ENCODE measurements around the gene ALG6. TPM values are rescaled to one million over a fixed set of nuclear protein-coding genes. Genes with fewer than 3 reads are reported as not detected.
"Not testable (repeated sequence)": the region's sequence is repeated elsewhere in the genome, so short reads cannot be mapped to it uniquely, and the experiment has no call there.

The ALG6 gene
- total RNA-seq, 2 experiments from 2014 or later, result 21.7 to 23.8 TPM

- Mint-ChIP-seq H3K27ac (no peak overlapping the region), H3K9me3 (no peaks in the 10 kb centered on the region), H3K36me3 (ENCODE audit: low read depth) (peaks cover 2% of the 10 kb centered on the region), H3K4me1 (no peaks in the 10 kb centered on the region), H3K27me3 (no peaks in the 10 kb centered on the region), H3K4me3 (no peak overlapping the region)
- ChIA-PET CTCF (interaction anchor here (0.5 kb wide), 1 partner anchor 73 kb away, joined by 3 read pairs; no protein-coding TSS in a partner anchor), POLR2A (no interaction called here)
- no peak for DNase-seq
These were observed 81.4 kb downstream of the ALG6 start for GRCh38 chr1:63448731-63449246.

- DNase-seq, result no peak
- H3K9me3 Mint-ChIP-seq, result no peaks in the 10 kb centered on the region
- CTCF ChIA-PET, result no interaction called here
- H3K4me3 Mint-ChIP-seq, result no peak overlapping the region
- H3K36me3 Mint-ChIP-seq (ENCODE audit: low read depth), result peaks cover 2% of the 10 kb centered on the region
- H3K27ac Mint-ChIP-seq, result no peak overlapping the region
- POLR2A ChIA-PET, result no interaction called here
- H3K4me1 Mint-ChIP-seq, result no peaks in the 10 kb centered on the region
- no peaks in the 10 kb centered on the region for H3K27me3 Mint-ChIP-seq
These were observed 83.0 kb downstream of the ALG6 start for GRCh38 chr1:63450416-63450815.

GRCh38 chr1:63453232-63453631 lies 85.8 kb downstream of the ALG6 start:
- Mint-ChIP-seq H3K27me3 (no peaks in the 10 kb centered on the region), H3K4me3 (no peak overlapping the region), H3K27ac (no peak overlapping the region), H3K4me1 (no peaks in the 10 kb centered on the region), H3K9me3 (no peaks in the 10 kb centered on the region), H3K36me3 (ENCODE audit: low read depth) (peaks cover 4% of the 10 kb centered on the region)
- DNase-seq, result no peak
- CTCF ChIA-PET, result no interaction called here
- POLR2A ChIA-PET, result no interaction called here

- ChIA-PET CTCF (no interaction called here), POLR2A (no interaction called here)
- DNase-seq, result no peak
- no peaks in the 10 kb centered on the region for H3K4me1 Mint-ChIP-seq
- no peaks in the 10 kb centered on the region for H3K27me3 Mint-ChIP-seq
- H3K4me3 Mint-ChIP-seq, result no peak overlapping the region
- H3K9me3 Mint-ChIP-seq, result no peaks in the 10 kb centered on the region
- peaks cover 8% of the 10 kb centered on the region for H3K36me3 Mint-ChIP-seq (ENCODE audit: low read depth)
- H3K27ac Mint-ChIP-seq, result no peak overlapping the region
These were observed 86.8 kb downstream of the ALG6 start for GRCh38 chr1:63454269-63454668.

GRCh38 chr1:63458750-63459149 lies 91.3 kb downstream of the ALG6 start:
- Mint-ChIP-seq H3K4me3 (no peak overlapping the region), H3K9me3 (peaks cover 10% of the 10 kb centered on the region), H3K27me3 (no peaks in the 10 kb centered on the region), H3K36me3 (ENCODE audit: low read depth) (peaks cover 29% of the 10 kb centered on the region), H3K4me1 (peaks cover 4% of the 10 kb centered on the region), H3K27ac (no peak overlapping the region)
- no peak for DNase-seq
- CTCF ChIA-PET, result no interaction called here
- POLR2A ChIA-PET, result no interaction called here

GRCh38 chr1:63461661-63462230 lies 94.3 kb downstream of the ALG6 start:
- CTCF ChIA-PET, result no interaction called here
- no peak overlapping the region for H3K4me3 Mint-ChIP-seq
- no peaks in the 10 kb centered on the region for H3K27me3 Mint-ChIP-seq
- DNase-seq, result no peak
- H3K9me3 Mint-ChIP-seq, result peaks cover 10% of the 10 kb centered on the region
- H3K4me1 Mint-ChIP-seq, result peaks cover 4% of the 10 kb centered on the region
- no peak overlapping the region for H3K27ac Mint-ChIP-seq
- H3K36me3 Mint-ChIP-seq (ENCODE audit: low read depth), result peaks cover 32% of the 10 kb centered on the region
- POLR2A ChIA-PET, result no interaction called here

- no peak for DNase-seq
- peaks cover 4% of the 10 kb centered on the region for H3K4me1 Mint-ChIP-seq
- no peak overlapping the region for H3K4me3 Mint-ChIP-seq
- ChIA-PET CTCF (no interaction called here), POLR2A (no interaction called here)
- peaks cover 10% of the 10 kb centered on the region for H3K9me3 Mint-ChIP-seq
- H3K27me3 Mint-ChIP-seq, result no peaks in the 10 kb centered on the region
- H3K36me3 Mint-ChIP-seq (ENCODE audit: low read depth), result peaks cover 31% of the 10 kb centered on the region
- no peak overlapping the region for H3K27ac Mint-ChIP-seq
These were observed 95.8 kb downstream of the ALG6 start for GRCh38 chr1:63463248-63463647.

GRCh38 chr1:63466181-63466580 lies 98.8 kb downstream of the ALG6 start:
- DNase-seq, result no peak
- Mint-ChIP-seq H3K27ac (no peak overlapping the region), H3K4me3 (no peak overlapping the region), H3K4me1 (peaks cover 4% of the 10 kb centered on the region), H3K36me3 (ENCODE audit: low read depth) (peaks cover 32% of the 10 kb centered on the region), H3K9me3 (peaks cover 10% of the 10 kb centered on the region), H3K27me3 (no peaks in the 10 kb centered on the region)
- POLR2A ChIA-PET, result no interaction called here
- CTCF ChIA-PET, result no interaction called here

GRCh38 chr1:63466759-63467158 lies 99.3 kb downstream of the ALG6 start:
- no peaks in the 10 kb centered on the region for H3K27me3 Mint-ChIP-seq
- DNase-seq, result no peak
- H3K4me1 Mint-ChIP-seq, result peaks cover 4% of the 10 kb centered on the region
- H3K27ac Mint-ChIP-seq, result no peak overlapping the region
- ChIA-PET CTCF (no interaction called here), POLR2A (no interaction called here)
- peaks cover 29% of the 10 kb centered on the region for H3K36me3 Mint-ChIP-seq (ENCODE audit: low read depth)
- H3K4me3 Mint-ChIP-seq, result no peak overlapping the region
- H3K9me3 Mint-ChIP-seq, result peaks cover 11% of the 10 kb centered on the region

- H3K27me3 Mint-ChIP-seq, CTCF ChIA-PET, H3K4me3 Mint-ChIP-seq, DNase-seq, POLR2A ChIA-PET, H3K27ac Mint-ChIP-seq, H3K9me3 Mint-ChIP-seq, H3K4me1 Mint-ChIP-seq: not testable (repeated sequence)
- peaks cover 17% of the 10 kb centered on the region for H3K36me3 Mint-ChIP-seq (ENCODE audit: low read depth)
These were observed 101.3 kb downstream of the ALG6 start for GRCh38 chr1:63468683-63469082.

GRCh38 chr1:63475761-63476160 lies 108.3 kb downstream of the ALG6 start:
- Mint-ChIP-seq H3K9me3 (peaks cover 2% of the 10 kb centered on the region), H3K36me3 (ENCODE audit: low read depth) (peaks cover 7% of the 10 kb centered on the region), H3K4me3 (no peak overlapping the region), H3K27ac (no peak overlapping the region), H3K4me1 (no peaks in the 10 kb centered on the region), H3K27me3 (no peaks in the 10 kb centered on the region)
- CTCF ChIA-PET, result no interaction called here
- POLR2A ChIA-PET, result no interaction called here
- DNase-seq, result no peak

- ChIA-PET POLR2A (no interaction called here), CTCF (no interaction called here)
- Mint-ChIP-seq H3K36me3 (ENCODE audit: low read depth) (peaks cover 2% of the 10 kb centered on the region), H3K4me1 (no peaks in the 10 kb centered on the region), H3K27ac (no peak overlapping the region), H3K27me3 (no peaks in the 10 kb centered on the region), H3K9me3 (no peaks in the 10 kb centered on the region), H3K4me3 (no peak overlapping the region)
- DNase-seq, result no peak
These were observed 112.6 kb downstream of the ALG6 start for GRCh38 chr1:63480057-63480456.

- Mint-ChIP-seq H3K27ac (no peak overlapping the region), H3K4me1 (no peaks in the 10 kb centered on the region), H3K9me3 (no peaks in the 10 kb centered on the region), H3K4me3 (no peak overlapping the region), H3K36me3 (ENCODE audit: low read depth) (peaks cover 2% of the 10 kb centered on the region), H3K27me3 (no peaks in the 10 kb centered on the region)
- ChIA-PET CTCF (no interaction called here), POLR2A (no interaction called here)
- no peak for DNase-seq
These were observed 119.2 kb downstream of the ALG6 start for GRCh38 chr1:63486629-63487028.

- CTCF ChIA-PET, result no interaction called here
- DNase-seq, result no peak
- POLR2A ChIA-PET, result no interaction called here
- no peak overlapping the region for H3K4me3 Mint-ChIP-seq
- no peaks in the 10 kb centered on the region for H3K27me3 Mint-ChIP-seq
- no peaks in the 10 kb centered on the region for H3K4me1 Mint-ChIP-seq
- no peak overlapping the region for H3K27ac Mint-ChIP-seq
- H3K9me3 Mint-ChIP-seq, result no peaks in the 10 kb centered on the region
- H3K36me3 Mint-ChIP-seq (ENCODE audit: low read depth), result peaks cover 2% of the 10 kb centered on the region
These were observed 120.1 kb downstream of the ALG6 start for GRCh38 chr1:63487336-63488065.

Data from activated CD4-positive, alpha-beta memory T cell treated with anti-CD3 and anti-CD28 coated beads, Interleukin-2, amount 10 ng/mL, durations not matched to agents 7 days and 5 days (primary cell).